GM18858 (cell line): ENCODE results near the gene USF3.

Experiments
- ATAC-seq: cut with Tn5 transposase; IDR thresholded peaks from one replicate; pipeline ENCODE4 v1.9.1; 2021; ENCODE audit not compliant: unreplicated experiment

The USF3 gene, protein sequence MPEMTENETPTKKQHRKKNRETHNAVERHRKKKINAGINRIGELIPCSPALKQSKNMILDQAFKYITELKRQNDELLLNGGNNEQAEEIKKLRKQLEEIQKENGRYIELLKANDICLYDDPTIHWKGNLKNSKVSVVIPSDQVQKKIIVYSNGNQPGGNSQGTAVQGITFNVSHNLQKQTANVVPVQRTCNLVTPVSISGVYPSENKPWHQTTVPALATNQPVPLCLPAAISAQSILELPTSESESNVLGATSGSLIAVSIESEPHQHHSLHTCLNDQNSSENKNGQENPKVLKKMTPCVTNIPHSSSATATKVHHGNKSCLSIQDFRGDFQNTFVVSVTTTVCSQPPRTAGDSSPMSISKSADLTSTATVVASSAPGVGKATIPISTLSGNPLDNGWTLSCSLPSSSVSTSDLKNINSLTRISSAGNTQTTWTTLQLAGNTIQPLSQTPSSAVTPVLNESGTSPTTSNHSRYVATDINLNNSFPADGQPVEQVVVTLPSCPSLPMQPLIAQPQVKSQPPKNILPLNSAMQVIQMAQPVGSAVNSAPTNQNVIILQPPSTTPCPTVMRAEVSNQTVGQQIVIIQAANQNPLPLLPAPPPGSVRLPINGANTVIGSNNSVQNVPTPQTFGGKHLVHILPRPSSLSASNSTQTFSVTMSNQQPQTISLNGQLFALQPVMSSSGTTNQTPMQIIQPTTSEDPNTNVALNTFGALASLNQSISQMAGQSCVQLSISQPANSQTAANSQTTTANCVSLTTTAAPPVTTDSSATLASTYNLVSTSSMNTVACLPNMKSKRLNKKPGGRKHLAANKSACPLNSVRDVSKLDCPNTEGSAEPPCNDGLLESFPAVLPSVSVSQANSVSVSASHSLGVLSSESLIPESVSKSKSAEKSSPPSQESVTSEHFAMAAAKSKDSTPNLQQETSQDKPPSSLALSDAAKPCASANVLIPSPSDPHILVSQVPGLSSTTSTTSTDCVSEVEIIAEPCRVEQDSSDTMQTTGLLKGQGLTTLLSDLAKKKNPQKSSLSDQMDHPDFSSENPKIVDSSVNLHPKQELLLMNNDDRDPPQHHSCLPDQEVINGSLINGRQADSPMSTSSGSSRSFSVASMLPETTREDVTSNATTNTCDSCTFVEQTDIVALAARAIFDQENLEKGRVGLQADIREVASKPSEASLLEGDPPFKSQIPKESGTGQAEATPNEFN (N-terminal part only)

DNA sequence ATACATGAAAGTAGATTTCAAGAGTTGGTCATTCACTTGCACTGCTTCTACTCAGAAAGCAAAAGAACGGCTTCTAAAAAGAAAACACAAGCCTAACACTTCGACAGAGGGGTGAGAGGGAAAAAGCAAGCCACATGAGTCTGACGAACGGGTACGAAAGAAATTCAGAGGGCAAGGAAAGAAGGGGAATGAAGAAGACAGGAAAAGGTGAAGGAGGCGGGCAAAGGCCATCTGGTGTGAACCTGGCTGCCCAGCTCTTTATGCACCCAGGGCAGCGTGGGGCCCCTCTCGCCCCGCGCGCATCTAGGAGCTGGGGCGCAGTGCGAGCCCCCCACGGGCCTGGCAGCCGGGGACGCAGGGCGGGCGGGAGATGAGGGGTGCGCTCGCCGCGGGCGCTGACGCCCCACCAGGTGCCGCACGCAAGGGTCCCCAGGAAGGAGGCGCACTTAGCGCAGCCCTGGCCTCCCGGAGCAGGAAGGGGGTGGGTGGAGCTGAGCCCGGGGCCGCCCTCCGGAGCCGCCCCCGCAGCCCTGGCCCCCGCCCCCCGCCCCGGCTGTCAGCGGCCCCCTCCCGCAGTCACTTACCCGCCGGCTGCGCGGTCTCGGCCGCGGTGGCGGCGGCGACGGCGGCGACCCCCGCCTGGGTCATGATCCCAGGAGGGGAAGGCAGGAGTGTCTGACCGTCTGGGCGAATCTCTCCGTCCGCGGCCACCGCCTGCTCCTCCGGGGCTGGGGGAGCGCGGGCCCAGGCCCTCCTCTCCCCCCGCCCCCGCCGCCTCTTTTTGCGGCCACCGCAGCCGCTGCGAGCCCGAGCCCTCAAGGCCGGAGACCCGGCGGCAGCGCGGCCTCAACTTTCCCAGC lies at the start of gene USF3:
Gene USF3, minus strand, starts transcription at position 857 of the 860 bp plus-strand sequence. CDS start 21,764 bp downstream, outside the sequence.
- peak; percentile 37 for ATAC-seq

DNA sequence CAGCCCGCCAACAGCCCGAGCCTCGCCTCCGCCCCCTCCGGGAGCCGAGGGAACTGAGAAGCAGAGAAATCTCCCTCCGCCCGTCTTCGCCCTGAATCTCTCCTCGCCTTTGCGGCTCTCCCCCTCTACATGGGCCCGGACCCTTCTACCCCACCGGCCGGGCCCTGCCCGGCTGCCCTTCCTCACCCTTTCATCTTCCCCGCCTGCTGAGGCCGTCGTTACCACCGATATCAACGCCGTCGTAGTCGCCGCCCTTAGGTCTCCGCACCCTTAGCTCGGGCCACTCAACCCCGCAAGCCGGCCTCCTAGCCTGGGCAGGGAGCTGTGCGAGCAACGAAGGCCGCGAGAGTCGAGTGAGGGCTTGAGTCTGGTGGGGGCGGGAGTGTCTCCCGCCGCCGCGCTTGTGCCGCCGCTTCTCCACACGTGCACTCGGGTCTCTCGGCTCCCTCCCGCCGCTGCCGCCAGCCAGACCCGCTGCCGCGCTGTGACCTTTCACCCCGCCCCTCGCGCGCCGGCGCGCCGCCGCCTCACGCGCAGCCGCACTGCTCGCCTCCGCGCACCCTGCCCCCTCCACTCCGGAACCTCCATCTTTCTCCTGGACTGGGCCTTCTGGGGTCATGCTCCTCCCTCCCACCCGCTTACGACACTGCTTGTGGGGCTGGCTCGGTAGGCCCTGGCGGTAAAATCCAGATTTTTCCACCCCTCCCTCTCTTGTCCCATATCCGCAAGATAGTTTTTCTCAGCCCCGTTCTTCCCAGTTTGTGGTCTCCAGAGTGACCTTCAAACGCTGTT lies 49.5 kb upstream of the USF3 start, which contains the start of gene NAA50:
Gene NAA50, minus strand, starts transcription at position 494 of the 792 bp plus-strand sequence. Its CDS starts 300 bp downstream, at position 194.
- ATAC-seq = peak; percentile 29

DNA sequence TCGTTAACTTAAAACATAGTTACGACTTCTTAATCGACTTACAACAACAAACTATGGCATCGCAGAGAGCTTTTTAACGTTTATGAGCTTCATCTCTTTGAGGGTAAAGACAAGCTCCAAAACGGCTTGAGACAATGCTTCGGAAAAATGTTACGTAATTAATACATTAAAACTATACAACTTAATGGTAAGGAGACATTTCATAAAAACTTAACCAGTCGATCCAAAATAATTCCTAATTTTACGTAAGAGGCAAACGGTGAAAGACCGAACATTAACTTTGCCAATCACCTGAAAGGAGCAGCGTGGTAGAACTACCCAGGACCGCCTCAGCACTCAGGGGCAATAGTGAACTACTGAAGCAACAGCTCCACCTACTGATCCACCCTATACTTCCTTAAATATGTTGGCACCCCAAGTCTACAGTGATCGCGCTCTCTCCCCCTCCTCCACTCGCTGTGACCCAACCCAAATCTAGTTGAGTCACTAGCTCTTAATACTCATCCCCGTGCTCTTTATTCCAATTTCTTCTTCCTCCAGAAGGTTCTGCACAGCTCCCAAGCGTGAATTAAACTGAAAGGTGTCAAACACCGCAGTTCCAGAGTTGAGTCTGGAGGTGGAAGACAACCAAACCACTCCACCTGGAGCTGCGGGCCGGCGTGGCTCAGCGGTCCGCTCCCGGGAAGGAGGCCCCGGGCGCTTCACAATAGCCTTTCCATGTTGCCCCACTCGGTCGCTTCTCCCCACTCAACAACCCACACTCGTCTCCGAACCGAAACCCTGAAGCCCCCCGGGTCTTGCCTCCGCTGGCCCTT lies 48.7 kb upstream of the USF3 start:
- ATAC-seq = peak; percentile 57

DNA sequence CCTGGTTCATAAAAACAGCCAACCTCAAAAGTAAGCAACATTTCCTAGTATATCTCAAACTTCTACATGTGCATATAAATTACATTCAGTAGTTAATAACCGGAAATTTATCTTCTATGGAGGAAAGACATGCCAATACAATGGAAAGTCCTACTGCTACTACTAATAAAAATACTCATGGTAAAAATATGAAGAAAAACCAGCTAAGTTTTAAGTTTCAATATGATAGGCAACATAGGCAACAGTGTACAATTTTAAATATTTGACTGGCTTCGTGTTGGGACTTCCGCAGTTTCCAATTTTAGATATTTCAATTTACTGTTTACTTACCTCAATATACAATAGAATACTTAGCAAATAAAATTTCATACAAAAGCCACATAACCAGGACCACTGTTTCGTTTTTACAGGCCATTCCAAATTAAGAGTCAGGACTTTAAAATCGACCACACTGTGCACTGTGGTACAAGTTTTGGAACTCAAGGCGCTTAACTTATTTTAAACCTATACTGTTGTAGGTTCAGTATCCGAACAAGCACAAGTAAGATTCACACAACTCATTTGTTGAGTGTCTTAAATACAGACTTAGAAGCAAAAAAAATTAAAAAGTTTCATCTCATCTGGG lies 46.7 kb upstream of the USF3 start:
- ATAC-seq = no peak

DNA sequence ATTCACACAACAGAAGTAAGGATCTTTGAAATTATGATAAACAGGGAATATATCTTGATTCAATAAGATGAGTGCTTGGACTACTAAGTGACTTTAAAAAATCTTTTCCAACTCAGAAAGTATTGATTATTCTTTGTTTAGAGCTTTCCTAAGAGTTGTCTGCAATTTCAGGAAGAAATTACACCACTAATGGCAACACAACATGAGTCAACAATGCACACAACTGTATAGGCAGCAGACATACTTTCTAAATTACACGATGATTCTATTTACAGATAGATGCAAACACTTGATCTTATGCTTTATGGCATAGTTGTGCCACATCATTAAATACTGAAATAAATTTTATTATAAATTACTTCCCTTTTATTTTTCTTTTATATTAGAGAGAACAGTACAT lies 45.2 kb upstream of the USF3 start:
- ATAC-seq = no peak

DNA sequence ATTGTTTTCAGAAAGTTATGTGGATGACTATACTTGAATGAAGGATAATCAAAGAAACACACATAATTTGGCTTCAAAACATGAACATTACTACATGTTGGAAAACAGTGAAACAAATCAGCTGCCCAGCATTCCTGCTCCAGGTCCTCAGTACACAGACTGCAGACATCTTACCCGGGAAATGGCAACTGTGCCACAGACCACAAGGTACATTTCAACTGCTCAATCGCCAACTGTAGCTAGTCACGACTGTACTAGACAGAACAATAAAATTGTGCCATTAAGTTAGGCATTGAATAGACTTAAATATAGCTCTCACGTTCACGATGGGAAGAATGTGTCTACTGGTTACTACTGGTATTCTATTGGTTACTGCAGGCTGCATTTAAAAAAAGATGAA lies 44.6 kb upstream of the USF3 start:
- ATAC-seq = no peak

DNA sequence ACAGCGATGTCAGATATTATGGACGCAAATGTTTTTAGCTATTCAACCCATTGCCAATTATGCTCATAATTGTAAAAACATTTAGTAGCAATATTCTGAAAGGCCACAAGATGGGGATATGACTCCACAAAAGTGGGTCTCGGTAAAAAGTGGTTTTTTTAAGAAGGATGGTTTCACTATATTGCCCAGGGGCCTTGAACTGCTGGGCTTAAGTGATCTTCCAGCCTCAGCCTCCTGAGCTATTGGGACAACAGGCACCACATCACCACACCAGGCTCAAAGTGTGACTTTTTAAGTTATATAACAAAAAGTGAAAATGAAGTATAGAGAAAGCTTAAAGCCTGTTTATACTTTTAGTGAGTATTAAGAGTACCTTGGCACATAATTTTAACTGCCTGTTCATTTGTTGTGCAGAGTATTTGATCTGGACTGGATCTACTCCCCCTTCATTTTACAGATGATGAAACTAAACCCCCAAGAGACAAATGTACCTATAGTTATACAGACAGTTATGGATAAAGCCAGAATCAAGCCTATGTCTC lies 40.2 kb upstream of the USF3 start:
- ATAC-seq = peak; percentile 56

DNA sequence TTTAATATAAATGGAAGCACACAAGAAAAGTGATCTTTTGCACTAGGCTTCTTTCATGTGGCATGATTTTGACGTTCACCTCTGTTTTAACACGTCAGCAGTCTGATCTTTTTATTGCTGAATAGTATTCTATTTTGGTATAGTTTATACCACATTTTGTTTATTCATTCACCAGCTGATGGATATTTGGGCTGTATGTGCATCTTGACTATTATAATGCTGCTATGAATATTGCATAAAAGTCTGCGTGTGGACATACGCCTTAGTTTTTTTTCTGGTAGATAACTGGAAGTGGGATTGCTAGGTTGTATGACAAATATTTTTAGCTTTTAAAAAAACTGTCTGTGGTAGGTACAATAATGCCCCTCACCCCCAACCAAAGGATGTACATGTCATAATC lies 35.3 kb upstream of the USF3 start:
- ATAC-seq = no peak

DNA sequence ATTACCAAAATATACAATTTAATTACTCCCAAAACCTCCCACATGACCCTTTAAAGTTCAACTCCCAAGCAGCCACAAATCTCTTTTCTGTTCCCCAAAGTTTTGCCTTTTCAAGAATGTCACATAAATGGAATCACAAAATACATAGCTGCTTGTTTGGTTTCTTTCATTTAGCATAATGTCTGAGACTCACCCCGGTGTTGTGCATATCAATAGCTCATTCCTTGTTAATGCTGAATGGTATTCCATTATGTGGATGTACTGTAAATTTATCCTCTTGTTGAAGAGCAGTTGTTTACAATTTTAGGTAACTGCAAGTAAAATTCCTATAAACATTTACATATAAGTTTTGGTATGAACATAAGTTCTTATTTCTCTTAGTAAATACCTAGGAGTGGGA lies 34.1 kb upstream of the USF3 start:
- ATAC-seq = no peak

DNA sequence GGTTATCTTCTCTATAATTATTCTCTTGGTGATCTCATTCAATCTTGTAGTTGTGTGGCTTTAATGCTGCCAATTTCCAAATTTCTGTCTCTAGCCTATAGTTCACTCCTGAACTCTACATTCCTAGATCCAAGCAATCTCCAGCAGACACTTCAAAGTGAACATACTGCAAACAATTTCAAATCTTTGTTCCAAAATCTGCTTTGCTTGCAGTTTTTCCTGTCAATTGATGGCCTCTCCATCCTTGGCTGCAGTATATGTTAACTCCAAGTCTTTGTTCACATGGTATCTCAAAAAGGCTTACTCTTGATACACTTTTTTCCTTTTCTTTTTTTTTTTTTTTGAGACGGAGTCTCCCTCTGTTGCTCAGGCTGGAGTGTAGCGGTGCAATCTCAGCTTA lies 32.2 kb upstream of the USF3 start:
- no peak for ATAC-seq

DNA sequence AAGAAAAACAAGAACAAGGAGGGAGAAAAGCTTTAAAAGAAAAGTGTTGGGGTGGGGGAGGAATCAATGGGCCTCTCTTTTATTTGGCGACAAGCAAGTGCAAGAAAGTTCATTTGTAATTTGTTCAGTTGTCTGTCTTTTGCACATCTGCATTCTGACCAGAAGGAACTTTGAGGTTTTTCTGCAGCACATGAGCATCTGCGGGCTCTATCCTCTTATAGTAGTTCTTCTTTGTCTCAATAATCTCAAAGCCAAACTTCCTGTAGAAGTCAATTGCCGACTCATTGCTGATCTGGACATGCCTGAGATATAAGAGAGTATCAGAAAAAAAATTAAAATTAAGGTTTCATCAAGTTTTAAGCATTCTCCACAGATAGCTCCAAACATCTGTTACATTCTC lies 25.2 kb upstream of the USF3 start:
- ATAC-seq = no peak

DNA sequence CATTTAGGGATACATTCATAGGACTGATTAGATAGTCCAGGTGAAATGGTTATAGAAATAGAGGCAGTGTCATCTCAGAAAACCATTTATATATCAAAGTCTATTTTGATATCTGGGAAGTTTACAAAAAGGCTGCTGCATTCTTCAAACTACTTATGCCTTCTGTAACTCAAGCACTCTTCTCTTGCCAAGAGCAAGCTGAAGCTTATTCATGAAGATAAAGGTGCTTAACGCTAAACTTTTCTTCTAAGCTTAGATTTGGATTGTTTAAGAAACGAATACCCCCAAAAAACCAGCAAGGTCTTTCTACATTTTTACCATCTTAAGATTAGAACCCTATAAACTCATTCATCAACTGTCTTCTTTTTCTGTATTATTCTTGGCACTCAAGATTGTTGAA lies 23.3 kb upstream of the USF3 start:
- ATAC-seq = no peak

DNA sequence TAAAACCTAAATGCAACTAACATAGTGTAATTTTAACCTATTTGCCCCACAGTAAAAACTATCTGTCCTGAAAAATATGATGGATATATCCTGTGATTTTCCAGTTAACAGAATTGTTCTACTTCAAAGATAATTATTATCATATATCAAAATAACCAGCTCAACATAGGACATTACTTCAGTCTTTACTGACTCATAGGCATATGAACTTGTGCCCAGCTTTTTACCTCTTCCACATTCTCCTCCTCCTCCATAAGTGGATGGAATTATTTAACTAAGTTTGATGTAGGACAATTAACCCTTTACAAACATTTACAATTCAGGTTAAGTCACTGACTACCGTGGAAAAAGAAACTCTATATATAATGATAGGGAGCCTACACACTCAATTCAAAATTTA lies 22.9 kb upstream of the USF3 start:
- ATAC-seq = no peak

DNA sequence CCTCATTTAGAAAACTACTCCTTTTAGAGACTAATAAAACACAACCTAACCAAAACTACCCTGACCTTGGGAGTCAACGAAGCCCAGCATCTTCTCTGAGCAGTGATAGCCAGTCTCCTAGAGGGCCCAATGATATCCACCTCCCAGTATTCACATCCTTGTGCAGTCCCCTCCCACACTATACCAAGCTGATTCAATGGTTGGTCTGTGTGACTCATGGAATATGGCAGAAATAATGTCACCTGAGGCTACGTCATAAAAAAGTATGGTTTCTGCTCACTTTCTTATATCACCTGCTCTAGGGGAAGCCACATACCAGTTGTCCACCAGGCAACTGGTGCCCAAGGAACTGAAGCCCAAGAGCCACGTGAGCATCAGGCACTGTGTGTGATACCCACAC lies 21.4 kb upstream of the USF3 start:
- ATAC-seq = no peak

DNA sequence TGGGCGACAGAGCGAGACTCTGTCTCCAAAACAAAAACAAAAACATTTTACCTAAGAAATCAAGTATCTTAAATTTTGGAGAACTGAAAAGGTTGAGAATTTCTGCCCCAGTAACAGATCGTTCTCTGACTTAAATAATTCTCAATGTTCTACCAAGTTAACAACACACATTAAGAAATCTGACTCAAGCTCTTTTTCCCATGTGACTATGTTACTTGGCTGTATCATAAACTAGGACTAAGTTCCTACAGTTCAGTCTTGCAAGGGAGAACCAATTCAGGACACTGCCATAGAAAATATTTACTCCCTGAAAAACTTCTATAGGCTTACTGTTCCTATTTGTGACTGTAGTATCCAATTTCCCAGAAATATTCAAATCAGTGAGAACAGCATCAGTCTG lies 20.9 kb upstream of the USF3 start:
- no peak for ATAC-seq

DNA sequence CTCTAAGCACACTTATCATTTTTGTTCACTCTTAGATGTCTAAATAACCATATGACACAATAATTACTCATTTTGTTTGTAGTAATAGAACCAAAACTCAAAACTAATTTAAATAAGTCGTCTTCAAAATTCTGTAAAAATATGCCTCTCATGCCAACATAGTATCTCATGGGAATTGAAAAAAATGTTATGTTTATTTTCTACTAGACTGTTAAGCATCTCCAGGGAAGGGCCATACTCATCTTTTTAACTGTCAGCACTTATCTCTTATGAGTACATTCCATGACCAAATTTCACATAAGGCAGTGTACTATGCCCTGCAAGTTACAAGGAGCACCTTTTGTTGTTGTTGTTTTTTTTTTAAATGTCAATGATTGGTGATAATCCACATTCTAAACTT lies 18.3 kb upstream of the USF3 start:
- ATAC-seq = no peak

DNA sequence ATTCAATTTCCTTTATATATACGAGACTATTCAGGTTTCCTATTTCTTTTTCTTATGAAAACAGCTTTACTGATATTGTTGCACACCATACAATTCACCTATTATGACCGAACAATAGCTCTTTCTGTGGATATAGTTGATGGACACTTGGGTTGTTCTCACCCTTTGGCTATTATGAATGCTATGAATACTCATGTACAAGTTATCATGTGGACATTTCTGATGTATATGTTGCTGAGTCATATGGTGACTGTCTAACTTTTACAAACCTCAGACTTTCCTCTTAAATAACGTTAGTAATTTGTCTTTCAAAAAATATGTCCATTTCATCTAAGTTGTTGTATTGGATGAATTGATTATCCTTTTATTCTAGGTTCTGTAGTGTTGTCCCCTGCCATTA lies 15.7 kb upstream of the USF3 start:
- ATAC-seq = no peak

DNA sequence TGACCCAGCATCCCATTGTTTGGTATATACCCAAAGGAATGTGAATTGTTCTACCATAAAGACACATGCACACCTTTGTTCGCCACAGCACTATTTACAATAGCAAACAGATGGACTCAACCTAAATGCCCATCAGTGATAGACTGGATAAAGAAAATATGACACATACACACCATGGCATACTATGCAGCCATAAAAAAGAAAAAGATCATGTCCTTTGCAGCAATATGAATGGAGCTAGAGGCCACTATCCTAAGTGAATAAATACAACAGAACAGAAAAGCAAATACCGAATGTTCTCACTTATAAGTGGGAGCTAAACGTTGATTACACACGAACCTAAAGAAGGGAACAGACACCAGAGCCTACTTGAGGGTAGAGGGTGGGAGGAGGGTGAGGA lies 11.4 kb upstream of the USF3 start:
- ATAC-seq = no peak
